Pancreas (tissue), 10 donors: Measurements from ENCODE around the gene KHDC4. TPM values are rescaled to one million over a fixed set of nuclear protein-coding genes. Genes with fewer than 3 reads are reported as not detected.

Source experiments
- ATAC-seq, 4 donors: fragments of 200-7000 bp; cut with Tn5 transposase; one replicate each; pipeline versions ENCODE4 v1.8.0 to v1.9.1; 2020; ENCODE audit warnings: mild to moderate bottlenecking in 4 of 4, moderate library complexity in 4 of 4
- DNase-seq, 6 donors: peaks; one replicate each; pipeline ENCODE4 v3.0.0-alpha.2; 2020
- FAIRE-seq: peaks from 2 replicates; lab custom pipeline; 2012; peaks lifted over from hg19 to GRCh38; lab: Jason Lieb, UNC
- H3K27ac ChIP-seq, 4 donors: fragments of 200-600 bp; sonication (generic); 1 replicate in 3 of 4; 2 replicates in 1 of 4; pipeline versions ENCODE4 v1.5.0 to v1.8.0; 2020
- H3K27me3 ChIP-seq, 4 donors: fragments of 200-600 bp; one replicate each; pipeline ENCODE4 v1.8.0; 2021
- H3K36me3 ChIP-seq, 3 donors: fragments of 200-600 bp; sonication (generic) in 1 of 3; one replicate each; pipeline versions ENCODE4 v1.5.0 to v1.8.0; 2020 to 2021
- H3K4me1 ChIP-seq, 3 donors: fragments of 200-600 bp; one replicate each; pipeline ENCODE4 v1.8.0; 2021
- H3K4me3 ChIP-seq, 4 donors: fragments of 200-600 bp; sonication (generic) in 2 of 4; one replicate each; pipeline versions ENCODE4 v1.5.0 to v1.8.0; 2020 to 2021
- H3K9me3 ChIP-seq, 4 donors: fragments of 200-600 bp; one replicate each; pipeline ENCODE4 v1.8.0; 2021
- WGBS, 2 donors: extraction: QIAGEN DNeasy Blood & Tissue Kit; methylation state at CpG; one replicate each; pipeline ENCODE4 v1.1.7; 2013; 5-methylcytosine and 5-hydroxymethylcytosine counted together
- intact Hi-C, 3 donors: fragments of 100-400 bp; cut with DNase I; formaldehyde crosslinking; loops; one replicate each; pipeline versions ENCODE4 v1.11.1 to v1.14.2; 2022
- polyA plus RNA-seq, 2 donors: library from polyadenylated mRNA; stranded (reverse); fragments of 200-250 nt; gene quantifications; one replicate each; pipeline ENCODE4 v1.2.3, GENCODE V29; 2013
- total RNA-seq, 6 donors: library from RNA; stranded (reverse); fragmentation: NEBNext Ultra II Directional in 4 of 6; extraction: Animal tissue kit (Norgen Biotek cat#: 25700) in 4 of 6; gene quantifications; one replicate each; pipeline versions ENCODE4 v1.2.1 to v1.2.4, GENCODE V29; 2021 to 2023
- TF ChIP-seq, protein P1 (sequence below), 4 donors: fragments of 200-600 bp; sonication (generic) in 3 of 4; IDR thresholded peaks; one replicate each; pipeline versions ENCODE4 v1.5.0 to v1.8.0; 2021; ENCODE audit warnings: antibody characterized with exemption in 4 of 4
- donor health status: healthy with polysubstance abuse.
- donor health status: DM: no; HTN: no; CAD: no; lungs with moderate emphysema.
- donor health status: DM: no; HTN: no; CAD: no.
- donor health status: control.
- donor health status: control.
- donor health status: Bipolar disorder and iron deficiency.
- donor health status: DM: yes; HTN: yes; CAD: no.
- donor health status: DM: no; HTN: no; CAD: no.
- donor health status: DM: no; HTN: no; CAD: no.
- donor health status: DM: yes; HTN: yes; CAD: no.

KHDC4 gene
- total and polyA plus RNA-seq, 8 donors: 11.9 to 32.8 (median 19.1) TPM

DNA sequence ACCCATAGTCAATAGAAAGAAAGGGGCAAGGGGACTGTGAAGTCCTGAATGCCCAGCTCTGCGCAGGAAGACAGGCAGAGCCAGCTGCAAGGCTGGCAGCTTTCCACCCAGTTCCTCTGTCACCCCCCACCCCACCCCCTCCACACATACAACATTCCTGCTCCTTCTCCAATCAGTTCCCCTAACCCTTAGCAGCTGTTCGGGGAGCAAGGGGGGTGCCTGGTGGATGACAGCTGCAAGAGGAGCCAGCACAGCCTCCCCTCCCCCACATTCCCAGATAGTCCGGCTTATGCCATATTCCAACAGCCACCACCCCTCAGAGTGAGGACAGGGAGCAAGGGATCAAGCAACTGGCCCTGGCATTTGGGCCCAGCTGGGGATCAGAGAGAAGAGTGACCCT is 34.5 kb upstream of the KHDC4 start:
- H3K4me3 ChIP-seq: no peak overlapping the region
- TF ChIP-seq, protein P1, sequence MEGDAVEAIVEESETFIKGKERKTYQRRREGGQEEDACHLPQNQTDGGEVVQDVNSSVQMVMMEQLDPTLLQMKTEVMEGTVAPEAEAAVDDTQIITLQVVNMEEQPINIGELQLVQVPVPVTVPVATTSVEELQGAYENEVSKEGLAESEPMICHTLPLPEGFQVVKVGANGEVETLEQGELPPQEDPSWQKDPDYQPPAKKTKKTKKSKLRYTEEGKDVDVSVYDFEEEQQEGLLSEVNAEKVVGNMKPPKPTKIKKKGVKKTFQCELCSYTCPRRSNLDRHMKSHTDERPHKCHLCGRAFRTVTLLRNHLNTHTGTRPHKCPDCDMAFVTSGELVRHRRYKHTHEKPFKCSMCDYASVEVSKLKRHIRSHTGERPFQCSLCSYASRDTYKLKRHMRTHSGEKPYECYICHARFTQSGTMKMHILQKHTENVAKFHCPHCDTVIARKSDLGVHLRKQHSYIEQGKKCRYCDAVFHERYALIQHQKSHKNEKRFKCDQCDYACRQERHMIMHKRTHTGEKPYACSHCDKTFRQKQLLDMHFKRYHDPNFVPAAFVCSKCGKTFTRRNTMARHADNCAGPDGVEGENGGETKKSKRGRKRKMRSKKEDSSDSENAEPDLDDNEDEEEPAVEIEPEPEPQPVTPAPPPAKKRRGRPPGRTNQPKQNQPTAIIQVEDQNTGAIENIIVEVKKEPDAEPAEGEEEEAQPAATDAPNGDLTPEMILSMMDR (IDR thresholded peaks at IDR 0.05): no peak
- H3K27ac ChIP-seq: no peak overlapping the region
- H3K9me3 ChIP-seq: no peaks in the 10 kb centered on the region
- FAIRE-seq (no peak), DNase-seq (no peak), ATAC-seq (no peak)
- H3K36me3 ChIP-seq: peaks cover 0 to 5% (median 0%) of the 10 kb centered on the region in 3 donors
- no peaks in the 10 kb centered on the region for H3K27me3 ChIP-seq
- 65 to 73% methylated on average over 3 of the region's 3 CpGs for WGBS, 2 donors
- H3K4me1 ChIP-seq: no peaks in the 10 kb centered on the region
- intact Hi-C loops: no loop called here

DNA sequence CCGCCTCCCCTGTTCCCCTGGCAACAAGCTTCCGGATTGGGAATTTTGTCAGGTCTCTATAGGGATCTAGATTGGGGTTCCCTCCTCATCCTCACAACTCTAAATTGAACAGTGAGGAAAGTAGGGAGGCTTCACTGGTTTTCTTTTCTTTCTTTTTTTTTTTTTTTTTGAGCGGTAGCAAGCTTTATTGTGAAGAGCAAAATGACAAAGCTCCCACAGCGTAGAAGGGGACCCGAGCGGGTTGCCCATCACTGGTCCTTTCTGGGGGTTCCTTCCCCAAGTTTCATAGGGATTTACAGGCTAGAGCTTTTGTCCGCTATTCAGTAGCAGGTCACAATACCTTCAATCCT is 33.8 kb upstream of the KHDC4 start:
- Histone ChIP-seq H3K4me3 (no peak overlapping the region), H3K36me3 (peaks cover 0 to 6% (median 0%) of the 10 kb centered on the region in 3 donors), H3K27me3 (no peaks in the 10 kb centered on the region), H3K9me3 (no peaks in the 10 kb centered on the region), H3K4me1 (no peaks in the 10 kb centered on the region), H3K27ac (no peak overlapping the region)
- intact Hi-C loops: no loop called here
- TF ChIP-seq, protein P1 (IDR thresholded peaks at IDR 0.05): no peak
- DNase-seq (no peak), FAIRE-seq (no peak), ATAC-seq (no peak)
- WGBS, 2 donors: 86% methylated on average over 7 of the region's 7 CpGs

DNA sequence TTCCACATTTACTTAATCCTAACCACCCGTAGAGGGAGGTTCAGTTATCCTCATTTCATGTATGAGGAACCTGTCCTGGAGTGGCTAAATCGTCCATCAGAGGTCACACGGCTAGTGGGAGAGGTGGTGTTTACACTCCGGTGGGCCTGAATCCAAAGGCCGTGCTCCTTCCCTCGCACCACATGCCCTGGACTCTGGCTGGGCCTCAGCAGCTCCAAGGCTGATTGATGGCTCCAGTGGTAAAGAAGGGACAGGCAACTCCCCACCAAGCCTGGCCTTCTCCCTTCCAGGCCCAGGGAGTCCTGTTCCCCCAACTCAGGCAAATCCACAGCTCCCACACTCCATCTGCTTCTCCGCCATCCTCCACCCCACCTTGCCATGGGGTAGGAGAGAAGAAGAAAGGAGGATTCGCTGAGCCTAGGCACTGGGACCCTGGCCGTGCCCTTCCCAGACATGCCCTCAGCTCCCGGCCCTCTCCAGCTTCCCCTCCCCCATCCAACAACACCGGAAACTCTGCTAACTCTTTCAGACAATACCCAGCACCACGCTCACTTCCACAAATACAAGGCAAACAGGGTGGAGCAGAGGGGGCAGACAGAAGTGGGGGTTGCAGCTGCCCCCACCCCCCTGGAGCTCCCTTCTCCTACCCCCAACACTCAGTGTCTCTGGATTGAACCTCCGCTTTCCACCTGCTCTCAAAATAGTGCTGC is 33.3 kb upstream of the KHDC4 start:
- TF ChIP-seq, protein P1 (IDR thresholded peaks at IDR 0.05): no peak
- no peaks in the 10 kb centered on the region for H3K27me3 ChIP-seq
- intact Hi-C loops: no loop called here

GRCh38 chr1:155966750-155967149 is 32.5 kb upstream of the KHDC4 start:
- intact Hi-C loops: no loop called here
- Histone ChIP-seq H3K36me3 (peaks cover 0 to 19% (median 2%) of the 10 kb centered on the region in 3 donors), H3K4me1 (no peaks in the 10 kb centered on the region), H3K9me3 (no peaks in the 10 kb centered on the region), H3K4me3 (no peak overlapping the region), H3K27ac (no peak overlapping the region), H3K27me3 (no peaks in the 10 kb centered on the region)
- DNase-seq (no peak), FAIRE-seq (no peak), ATAC-seq (no peak)
- TF ChIP-seq, protein P1 (IDR thresholded peaks at IDR 0.05): no peak
- 70 to 73% methylated on average over 6 to 7 of the region's 7 CpGs for WGBS, 2 donors

More for the DNA sequence above, 33.3 kb upstream of the KHDC4 start:
- peak in 2 of 4 donors; percentile 12 to 36 for ATAC-seq
- H3K27ac ChIP-seq: no peak overlapping the region
- FAIRE-seq: no peak
- no peaks in the 10 kb centered on the region for H3K4me1 ChIP-seq
- no peak for DNase-seq
- no peaks in the 10 kb centered on the region for H3K9me3 ChIP-seq
- 63 to 70% methylated on average over 13 of the region's 13 CpGs for whole genome bisulfite sequencing, 2 donors
- peaks cover 0 to 12% (median under 1%) of the 10 kb centered on the region in 3 donors for H3K36me3 ChIP-seq
- no peak overlapping the region for H3K4me3 ChIP-seq

GRCh38 chr1:155966135-155966534 is 31.9 kb upstream of the KHDC4 start:
- peaks cover 0 to 23% (median 2%) of the 10 kb centered on the region in 3 donors for H3K36me3 ChIP-seq
- intact Hi-C loops: no loop called here
- 85 to 86% methylated on average over 9 of the region's 9 CpGs for WGBS, 2 donors

More at GRCh38 chr1:155966135-155966534, 31.9 kb upstream of the KHDC4 start:
- DNase-seq (no peak), FAIRE-seq (no peak), ATAC-seq (no peak)
- no peak overlapping the region for H3K4me3 ChIP-seq
- TF ChIP-seq, protein P1 (IDR thresholded peaks at IDR 0.05): no peak
- H3K27me3 ChIP-seq: no peaks in the 10 kb centered on the region
- no peaks in the 10 kb centered on the region for H3K4me1 ChIP-seq
- H3K27ac ChIP-seq: no peak overlapping the region
- H3K9me3 ChIP-seq: no peaks in the 10 kb centered on the region
